LNCaP clone FGC (cell line): ENCODE measurements around the gene WDR45B.

Source experiments
- DNase-seq: peaks from one replicate; pipeline ENCODE4 v3.0.0-alpha.2; 2011; ENCODE audit warnings: low read depth
- H3K4me3 ChIP-seq: 2 replicates; pipeline ENCODE4 v1.5.1; 2011; ENCODE audit warnings: mild to moderate bottlenecking, low read depth, low read length, control low read depth
- TF ChIP-seq, protein P1 (sequence below): IDR thresholded peaks from 2 replicates; pipeline ENCODE4 v1.5.1; 2012; ENCODE audit warnings: mild to moderate bottlenecking; ENCODE audit not compliant: control insufficient read depth, insufficient read depth; ENCODE audit errors: extremely low read depth

Gene WDR45B

DNA sequence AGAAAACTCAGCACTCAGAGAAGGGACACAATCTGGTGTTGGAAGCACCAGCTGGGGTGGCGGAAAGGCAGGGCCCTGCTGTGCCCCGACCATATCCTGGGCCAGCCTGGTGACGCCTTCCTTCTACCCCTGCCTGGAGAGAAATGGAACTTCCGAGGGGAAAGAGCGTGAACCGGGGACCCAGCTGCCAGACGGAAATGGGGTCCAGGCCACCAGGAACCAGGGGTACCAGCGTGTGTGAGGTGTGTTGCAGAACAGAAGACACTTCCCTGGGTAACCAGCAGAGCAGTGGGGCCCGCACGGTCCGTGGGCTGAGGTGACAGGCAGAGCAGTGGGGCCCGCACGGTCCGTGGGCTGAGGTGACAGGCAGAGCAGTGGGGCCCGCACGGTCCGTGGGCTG lies 43.5 kb upstream of the WDR45B start:
- no peak overlapping the region for H3K4me3 ChIP-seq
- TF ChIP-seq, protein P1, sequence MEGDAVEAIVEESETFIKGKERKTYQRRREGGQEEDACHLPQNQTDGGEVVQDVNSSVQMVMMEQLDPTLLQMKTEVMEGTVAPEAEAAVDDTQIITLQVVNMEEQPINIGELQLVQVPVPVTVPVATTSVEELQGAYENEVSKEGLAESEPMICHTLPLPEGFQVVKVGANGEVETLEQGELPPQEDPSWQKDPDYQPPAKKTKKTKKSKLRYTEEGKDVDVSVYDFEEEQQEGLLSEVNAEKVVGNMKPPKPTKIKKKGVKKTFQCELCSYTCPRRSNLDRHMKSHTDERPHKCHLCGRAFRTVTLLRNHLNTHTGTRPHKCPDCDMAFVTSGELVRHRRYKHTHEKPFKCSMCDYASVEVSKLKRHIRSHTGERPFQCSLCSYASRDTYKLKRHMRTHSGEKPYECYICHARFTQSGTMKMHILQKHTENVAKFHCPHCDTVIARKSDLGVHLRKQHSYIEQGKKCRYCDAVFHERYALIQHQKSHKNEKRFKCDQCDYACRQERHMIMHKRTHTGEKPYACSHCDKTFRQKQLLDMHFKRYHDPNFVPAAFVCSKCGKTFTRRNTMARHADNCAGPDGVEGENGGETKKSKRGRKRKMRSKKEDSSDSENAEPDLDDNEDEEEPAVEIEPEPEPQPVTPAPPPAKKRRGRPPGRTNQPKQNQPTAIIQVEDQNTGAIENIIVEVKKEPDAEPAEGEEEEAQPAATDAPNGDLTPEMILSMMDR, result no peak
- no peak for DNase-seq

DNA sequence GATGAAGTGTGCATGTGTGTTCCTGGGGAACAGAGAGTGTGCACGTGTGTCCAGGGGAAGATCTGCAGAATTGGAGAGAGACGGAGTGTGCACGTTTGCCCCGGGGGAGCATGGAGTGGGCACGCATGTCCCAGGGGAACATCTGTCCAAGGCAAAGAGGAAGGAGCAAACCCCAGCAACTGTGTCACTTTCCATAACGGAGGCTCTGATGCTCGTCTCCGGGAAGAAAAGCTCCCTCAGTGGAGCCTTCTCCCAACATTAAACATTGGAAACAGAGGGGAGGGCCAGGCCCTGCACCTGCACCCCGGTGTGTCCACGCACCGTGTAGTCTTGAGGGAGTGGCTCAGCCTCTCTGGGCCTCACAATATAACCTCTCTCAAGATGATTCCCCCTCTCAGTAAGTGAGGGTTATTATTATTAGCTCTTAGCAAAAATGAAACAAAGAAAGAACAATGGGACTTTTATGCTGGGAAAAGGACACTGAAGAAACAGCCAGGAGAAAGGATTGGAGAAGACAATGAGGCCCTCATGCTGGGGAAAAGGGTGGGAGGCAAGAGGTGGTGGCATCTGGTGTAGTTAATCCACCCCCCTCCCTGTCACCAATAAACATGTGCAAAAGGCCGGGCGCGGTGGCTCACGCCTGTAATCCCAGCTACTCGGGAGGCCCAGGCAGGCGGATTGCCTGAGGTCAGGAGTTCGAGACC lies 42.7 kb upstream of the WDR45B start:
- H3K4me3 ChIP-seq, result no peak overlapping the region
- TF ChIP-seq, protein P1, result no peak
- no peak for DNase-seq

DNA sequence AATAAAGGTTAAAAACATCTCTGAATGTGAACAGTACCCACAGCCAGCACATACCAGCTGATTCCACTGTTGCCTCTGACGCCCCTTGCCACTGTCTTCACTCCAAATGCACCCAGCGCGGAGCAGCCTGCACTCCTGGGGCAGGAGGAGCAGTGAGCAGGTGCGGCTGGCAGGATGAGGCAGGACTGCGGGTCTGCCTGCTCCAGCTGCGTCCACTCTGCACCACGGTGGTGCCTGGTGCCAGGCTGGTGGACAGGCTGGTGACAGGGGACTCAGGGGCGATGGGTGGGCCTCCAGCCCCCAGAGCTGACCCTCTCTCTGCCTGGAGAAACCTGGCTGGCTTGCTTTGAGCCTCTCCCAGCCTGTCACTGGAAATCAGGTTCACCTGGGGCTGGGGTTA lies 40.8 kb upstream of the WDR45B start:
- TF ChIP-seq, protein P1, result no peak
- DNase-seq, result no peak
- H3K4me3 ChIP-seq, result no peak overlapping the region

DNA sequence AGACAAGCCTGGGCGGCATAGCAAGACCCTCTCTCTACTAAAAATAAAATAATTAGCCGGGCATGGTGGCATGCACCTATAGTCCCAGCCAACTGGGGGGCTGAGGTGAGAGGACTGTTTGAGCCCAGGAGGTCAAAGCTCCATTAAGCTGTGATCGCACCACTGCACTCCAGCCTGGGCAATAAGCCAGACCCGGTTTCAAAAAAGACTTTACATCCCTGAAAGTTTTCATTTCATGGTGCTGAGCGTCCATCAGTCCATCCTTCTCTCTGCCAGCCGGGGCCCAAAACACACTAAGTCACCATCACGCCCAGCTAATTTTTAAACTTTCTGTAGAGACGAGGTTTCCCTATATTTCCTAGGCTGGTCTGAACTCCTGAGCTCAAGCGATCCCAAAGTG lies 39.6 kb upstream of the WDR45B start:
- H3K4me3 ChIP-seq, result no peak overlapping the region
- no peak for DNase-seq
- TF ChIP-seq, protein P1, result no peak

DNA sequence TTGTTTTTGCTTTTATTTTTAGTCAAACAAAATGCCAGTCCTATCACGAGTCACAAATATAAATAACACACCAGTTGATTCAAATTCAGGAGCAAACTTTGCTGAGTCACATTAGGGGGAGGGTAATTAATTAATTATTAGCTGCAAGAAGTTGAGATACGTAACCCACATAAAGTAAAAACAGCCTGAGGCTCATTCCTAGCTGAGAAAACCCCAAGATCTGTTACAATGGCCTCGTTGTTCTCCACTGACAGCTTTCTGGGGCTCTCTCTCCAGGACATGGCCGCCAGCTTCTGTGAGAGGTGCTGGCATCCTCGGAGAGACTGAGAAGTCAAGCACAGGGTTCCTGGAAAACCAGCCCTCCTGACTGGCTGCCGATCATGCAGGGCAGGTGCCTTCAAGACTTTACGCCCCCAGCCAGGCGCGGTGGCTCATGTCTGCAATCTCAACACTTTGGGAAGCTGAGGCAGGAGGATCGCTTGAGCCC lies 39.2 kb upstream of the WDR45B start:
- DNase-seq, result peak; percentile 1
- TF ChIP-seq, protein P1, result no peak
- H3K4me3 ChIP-seq, result no peak overlapping the region

DNA sequence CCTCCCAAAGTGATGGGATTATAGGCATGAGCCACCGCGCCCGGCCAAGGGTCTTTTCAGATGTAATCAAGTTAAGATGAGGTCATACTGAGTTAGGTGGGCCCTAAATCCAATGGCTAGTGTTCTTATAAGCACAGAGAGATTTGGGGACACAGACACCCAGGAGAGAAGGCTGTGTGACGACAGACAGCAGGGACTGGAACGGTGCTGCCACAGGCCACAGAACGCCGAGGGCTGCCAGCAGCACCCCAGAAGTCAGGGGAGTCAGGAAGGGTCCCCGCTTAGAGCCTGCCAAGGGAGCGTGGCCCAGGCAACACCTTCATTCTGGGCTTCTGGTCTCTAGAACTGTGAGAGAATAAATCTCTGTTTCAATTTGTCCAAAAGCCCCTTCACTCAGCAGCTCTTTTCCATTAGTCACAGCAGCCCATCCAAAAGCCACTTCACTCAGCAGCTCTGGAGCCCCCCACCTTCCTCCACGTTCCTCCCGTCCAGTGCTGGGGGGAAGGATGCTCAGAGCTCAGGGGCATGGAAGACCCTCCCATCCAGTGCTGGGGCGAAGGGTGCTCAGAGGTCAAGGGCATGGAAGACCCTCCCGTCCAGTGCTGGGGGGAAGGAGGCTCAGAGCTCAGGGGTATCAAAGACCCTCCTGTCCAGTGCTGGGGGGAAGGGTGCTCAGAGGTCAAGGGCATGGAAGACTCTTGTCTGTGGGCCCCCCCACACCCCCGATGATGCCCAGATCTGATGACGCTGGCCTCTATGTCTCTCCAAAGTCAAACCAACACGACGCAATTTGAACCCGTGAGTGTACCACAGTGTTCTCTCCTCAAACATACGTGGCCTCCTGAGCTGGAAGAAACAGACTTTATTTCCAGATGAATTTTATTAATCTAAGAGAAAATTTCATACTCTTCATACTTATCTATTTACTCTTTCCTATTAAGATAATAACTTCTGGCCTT lies 38.4 kb upstream of the WDR45B start:
- no peak for DNase-seq
- TF ChIP-seq, protein P1, result no peak
- no peak overlapping the region for H3K4me3 ChIP-seq

DNA sequence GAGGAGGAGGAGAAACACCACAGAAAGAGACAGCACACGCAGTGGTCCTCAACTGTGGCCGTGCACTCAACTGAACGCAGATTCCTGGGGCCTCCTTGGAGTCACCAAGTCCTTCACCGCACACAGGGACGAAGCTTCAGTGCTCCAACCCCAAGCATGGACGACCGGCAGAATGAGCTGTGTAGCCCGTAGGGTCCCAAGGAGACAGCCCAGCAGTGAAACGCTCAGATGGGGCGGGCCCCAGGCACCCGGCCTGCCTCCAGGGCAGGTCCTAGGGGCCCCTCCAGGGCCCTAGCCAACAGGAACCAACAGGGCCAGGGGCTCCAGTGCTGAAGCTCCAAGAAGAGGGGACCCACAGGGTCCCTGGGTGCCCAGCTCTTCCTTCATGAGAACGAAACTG lies 37.0 kb upstream of the WDR45B start:
- no peak for DNase-seq
- TF ChIP-seq, protein P1, result no peak
- H3K4me3 ChIP-seq, result no peak overlapping the region
